ENCODE data around the gene HTT.
A peak's percentile ranks its signal among the peaks of the same experiment; 100 is the strongest.

Gene HTT

DNA sequence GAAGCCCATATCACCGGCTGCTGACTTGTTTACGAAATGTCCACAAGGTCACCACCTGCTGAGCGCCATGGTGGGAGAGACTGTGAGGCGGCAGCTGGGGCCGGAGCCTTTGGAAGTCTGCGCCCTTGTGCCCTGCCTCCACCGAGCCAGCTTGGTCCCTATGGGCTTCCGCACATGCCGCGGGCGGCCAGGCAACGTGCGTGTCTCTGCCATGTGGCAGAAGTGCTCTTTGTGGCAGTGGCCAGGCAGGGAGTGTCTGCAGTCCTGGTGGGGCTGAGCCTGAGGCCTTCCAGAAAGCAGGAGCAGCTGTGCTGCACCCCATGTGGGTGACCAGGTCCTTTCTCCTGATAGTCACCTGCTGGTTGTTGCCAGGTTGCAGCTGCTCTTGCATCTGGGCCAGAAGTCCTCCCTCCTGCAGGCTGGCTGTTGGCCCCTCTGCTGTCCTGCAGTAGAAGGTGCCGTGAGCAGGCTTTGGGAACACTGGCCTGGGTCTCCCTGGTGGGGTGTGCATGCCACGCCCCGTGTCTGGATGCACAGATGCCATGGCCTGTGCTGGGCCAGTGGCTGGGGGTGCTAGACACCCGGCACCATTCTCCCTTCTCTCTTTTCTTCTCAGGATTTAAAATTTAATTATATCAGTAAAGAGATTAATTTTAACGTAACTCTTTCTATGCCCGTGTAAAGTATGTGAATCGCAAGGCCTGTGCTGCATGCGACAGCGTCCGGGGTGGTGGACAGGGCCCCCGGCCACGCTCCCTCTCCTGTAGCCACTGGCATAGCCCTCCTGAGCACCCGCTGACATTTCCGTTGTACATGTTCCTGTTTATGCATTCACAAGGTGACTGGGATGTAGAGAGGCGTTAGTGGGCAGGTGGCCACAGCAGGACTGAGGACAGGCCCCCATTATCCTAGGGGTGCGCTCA, 165.8 kb downstream of the HTT start:
- DNase-seq = no peak

DNA sequence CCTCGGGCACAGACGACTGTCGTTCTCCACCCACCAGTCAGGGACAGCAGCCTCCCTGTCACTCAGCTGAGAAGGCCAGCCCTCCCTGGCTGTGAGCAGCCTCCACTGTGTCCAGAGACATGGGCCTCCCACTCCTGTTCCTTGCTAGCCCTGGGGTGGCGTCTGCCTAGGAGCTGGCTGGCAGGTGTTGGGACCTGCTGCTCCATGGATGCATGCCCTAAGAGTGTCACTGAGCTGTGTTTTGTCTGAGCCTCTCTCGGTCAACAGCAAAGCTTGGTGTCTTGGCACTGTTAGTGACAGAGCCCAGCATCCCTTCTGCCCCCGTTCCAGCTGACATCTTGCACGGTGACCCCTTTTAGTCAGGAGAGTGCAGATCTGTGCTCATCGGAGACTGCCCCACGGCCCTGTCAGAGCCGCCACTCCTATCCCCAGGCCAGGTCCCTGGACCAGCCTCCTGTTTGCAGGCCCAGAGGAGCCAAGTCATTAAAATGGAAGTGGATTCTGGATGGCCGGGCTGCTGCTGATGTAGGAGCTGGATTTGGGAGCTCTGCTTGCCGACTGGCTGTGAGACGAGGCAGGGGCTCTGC, 166.5 kb downstream of the HTT start:
- no peak for DNase-seq

DNA sequence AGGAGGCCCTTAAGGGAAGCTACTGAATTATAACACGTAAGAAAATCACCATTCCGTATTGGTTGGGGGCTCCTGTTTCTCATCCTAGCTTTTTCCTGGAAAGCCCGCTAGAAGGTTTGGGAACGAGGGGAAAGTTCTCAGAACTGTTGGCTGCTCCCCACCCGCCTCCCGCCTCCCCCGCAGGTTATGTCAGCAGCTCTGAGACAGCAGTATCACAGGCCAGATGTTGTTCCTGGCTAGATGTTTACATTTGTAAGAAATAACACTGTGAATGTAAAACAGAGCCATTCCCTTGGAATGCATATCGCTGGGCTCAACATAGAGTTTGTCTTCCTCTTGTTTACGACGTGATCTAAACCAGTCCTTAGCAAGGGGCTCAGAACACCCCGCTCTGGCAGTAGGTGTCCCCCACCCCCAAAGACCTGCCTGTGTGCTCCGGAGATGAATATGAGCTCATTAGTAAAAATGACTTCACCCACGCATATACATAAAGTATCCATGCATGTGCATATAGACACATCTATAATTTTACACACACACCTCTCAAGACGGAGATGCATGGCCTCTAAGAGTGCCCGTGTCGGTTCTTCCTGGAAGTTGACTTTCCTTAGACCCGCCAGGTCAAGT, 167.5 kb downstream of the HTT start:
- DNase-seq = no peak

DNA sequence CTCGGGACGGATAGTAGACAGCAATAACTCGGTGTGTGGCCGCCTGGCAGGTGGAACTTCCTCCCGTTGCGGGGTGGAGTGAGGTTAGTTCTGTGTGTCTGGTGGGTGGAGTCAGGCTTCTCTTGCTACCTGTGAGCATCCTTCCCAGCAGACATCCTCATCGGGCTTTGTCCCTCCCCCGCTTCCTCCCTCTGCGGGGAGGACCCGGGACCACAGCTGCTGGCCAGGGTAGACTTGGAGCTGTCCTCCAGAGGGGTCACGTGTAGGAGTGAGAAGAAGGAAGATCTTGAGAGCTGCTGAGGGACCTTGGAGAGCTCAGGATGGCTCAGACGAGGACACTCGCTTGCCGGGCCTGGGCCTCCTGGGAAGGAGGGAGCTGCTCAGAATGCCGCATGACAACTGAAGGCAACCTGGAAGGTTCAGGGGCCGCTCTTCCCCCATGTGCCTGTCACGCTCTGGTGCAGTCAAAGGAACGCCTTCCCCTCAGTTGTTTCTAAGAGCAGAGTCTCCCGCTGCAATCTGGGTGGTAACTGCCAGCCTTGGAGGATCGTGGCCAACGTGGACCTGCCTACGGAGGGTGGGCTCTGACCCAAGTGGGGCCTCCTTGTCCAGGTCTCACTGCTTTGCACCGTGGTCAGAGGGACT, 168.8 kb downstream of the HTT start:
- peak; percentile 51 to 82 for DNase-seq

DNA sequence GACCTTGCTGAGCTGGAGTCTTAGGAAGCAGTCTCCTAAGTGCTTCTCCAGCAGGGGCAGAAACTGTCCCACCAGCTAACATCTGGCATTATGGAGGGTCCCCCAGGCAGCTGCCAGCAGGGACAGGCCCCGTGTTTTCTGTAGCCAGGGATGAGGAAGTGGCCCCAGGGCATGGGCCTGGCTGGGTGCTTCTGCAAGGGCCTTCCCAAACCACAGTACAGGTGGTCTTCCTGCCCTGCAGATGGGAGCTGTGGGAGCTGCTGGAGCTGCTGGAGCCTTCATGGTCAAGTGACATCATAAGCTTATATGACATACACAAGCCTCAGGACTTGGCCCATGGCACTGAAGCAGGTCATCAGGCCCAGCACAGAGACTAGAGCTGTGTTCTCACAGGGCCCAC, 169.5 kb downstream of the HTT start:
- DNase-seq = no peak

DNA sequence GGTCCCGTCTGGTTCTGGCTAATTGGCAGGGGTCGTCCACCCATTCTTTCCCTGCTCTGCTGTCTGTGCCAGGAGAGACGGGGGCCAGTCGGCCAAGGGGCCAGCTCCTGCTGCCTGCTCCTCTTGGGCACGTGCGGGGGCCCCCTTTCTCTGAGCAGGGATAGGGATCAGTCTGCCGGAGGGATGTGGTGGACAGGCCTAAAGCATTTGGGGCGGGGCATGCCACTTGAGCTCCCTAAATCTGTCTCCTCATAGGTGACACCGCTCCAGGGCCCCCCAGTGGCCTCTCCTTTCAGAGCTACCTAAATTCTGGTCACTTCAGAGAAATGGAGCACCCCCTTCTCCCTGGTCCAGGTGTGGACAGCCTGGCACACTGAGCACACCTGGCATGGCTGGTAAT, 170.3 kb downstream of the HTT start:
- DNase-seq = no peak

DNA sequence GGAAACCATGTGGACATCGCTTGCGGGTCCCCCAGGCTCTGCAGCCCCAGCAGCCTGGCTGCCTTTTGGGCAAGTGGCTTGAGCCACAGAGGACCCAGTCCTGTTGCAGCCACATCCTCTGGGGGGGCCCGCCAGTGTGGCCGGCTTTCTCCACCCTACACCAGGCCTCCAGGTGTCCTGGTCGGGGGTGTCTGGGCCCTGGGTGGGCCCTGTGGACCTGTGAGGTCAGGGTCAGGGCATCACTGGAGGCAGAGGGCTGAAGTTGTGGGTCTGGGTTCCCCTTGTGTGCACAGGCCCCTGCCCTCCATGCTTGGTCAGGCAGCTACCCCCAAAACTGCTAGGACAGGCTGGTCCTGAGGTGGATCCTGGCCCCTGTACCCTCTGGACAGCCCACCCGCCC, 171.2 kb downstream of the HTT start:
- no peak for DNase-seq

DNA sequence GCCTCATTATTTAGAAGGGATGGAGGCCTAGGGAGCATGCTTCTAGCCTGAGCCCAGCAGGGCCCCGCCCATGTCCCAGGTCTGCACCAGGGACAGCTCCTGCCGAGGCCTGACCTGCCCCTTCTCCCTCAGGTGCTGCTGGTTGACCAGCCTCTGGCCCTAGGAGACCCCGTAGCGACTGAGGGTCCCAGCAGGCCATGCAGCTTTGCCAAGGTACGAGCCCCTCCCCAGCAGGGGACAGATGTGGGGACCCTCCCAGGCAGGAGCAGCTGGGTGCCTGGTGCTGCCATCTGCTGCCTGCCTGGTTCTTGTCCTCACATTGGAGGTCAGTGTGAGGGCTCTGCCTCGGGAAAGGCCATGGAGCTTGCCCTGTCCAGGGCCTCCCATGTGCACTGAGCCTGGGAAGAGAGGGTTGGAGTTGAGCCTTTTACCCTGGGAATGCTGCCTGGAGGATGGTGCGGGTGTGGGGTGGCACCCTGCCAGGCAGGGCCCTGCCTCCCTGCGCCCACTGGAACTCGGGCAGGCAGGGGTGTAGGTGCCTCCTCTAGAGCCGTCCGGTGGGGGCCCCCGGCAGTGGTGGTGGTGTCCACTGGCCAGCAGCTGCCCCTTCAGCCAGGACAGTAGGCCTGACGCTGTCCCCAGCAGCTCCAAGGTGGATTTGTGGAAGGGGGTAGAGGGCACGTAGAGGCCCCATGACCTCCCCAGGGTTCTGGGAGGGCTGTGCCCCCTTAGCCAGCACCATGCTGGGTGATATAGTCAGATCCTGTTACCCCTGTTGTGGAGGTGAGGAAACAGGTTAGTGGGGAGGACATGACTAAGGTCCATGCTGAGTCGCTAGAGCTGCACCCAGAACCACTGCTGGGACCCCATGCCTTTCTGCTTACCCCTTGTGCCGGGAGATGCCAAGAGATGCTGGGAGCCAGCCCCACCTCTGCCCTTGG, 172.2 kb downstream of the HTT start:
- no peak for DNase-seq

DNA sequence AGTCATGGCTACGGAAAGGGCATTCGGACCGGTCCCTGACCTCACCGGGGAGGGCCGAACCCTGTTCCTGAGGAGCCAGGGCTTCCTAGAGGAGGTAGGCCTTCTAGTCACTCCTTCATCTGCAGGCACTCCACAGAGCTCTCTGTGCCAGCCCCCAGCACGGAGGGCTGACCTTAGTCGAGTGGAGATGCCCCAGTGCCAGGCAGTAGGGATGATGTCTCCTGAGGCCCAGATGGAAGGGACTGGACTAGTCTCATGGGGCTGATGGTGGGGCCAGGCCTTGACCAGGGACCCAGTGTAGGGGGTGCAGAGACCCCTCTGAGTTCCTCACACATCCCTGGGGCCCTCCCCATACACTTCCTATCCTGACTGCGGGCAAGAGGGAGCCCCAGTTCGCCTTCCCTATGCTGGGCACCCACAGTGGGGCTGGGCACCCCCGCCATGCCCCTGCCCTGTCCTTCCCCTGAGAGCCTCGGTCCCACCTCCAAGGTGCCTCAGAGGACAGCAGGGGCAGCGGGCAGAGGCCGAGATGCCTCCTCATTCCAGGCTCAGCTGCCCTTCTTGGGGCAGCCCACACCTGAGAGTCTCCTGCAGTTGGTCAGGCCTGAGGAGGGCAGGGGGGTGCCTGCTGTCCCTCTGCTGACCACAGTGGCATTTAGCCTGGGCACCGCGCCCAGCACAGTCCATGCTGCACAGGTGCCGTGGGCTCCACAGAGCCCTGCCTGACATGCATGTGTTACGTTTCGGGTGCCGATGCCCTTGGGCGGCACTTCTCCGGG, 173.1 kb downstream of the HTT start:
- no peak for DNase-seq

DNA sequence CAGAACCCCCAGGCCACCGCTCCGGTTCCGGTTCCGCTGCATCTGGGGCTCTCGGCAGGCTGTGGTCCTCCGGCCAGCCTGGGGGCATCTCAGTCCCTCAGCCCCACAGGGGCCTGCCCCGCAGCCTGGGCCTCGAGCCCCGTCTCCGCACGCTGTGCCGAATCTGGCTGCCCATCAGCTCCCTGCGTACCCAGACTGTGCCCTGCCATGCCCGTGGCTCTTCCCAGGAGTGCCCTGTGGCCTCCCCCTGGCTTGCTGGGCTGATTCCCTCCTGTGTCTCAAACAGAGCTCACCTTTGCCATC, 173.6 kb downstream of the HTT start:
- DNase-seq = no peak

DNA sequence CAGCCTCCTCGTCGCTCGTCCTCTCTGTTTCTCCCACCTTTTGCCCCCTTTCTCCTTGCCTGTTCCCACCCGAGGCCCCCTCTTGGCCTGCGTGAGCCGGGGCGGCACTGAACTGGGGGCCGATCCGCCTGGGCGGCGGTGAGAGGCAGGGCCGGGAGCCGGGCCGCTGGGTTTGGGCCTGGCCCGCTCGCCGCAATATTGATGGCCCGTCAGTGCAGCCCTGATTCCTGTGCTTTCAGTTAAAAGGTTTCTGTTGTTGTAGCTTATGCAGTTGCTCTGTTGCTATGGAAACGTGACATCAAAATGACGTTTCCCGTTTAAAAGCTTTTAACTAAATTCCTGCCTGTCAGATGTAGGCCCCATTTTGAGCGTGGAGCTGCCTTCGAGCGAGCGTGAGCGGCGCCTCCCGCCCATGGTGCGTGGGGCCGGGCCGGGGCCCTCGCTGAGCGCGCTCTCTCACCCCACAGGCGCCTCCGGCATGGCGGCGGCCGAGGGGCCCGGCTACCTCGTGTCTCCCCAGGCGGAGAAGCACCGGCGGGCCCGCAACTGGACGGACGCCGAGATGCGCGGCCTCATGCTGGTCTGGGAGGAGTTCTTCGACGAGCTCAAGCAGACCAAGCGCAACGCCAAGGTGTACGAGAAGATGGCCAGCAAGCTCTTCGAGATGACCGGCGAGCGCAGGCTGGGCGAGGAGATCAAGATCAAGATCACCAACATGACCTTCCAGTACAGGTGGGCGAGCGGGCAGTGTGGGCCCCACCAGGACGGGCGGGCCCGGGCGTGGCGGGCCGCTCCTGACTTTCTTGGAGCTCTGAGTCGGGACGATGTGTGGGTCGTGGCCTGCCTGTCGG, 174.6 kb downstream of the HTT start, which contains the start of gene MSANTD1:
TSS of gene MSANTD1 (plus strand) at position 349 of the 851 bp plus-strand sequence. CDS start at position 413, 64 bp downstream.
- DNase-seq = no peak

DNA sequence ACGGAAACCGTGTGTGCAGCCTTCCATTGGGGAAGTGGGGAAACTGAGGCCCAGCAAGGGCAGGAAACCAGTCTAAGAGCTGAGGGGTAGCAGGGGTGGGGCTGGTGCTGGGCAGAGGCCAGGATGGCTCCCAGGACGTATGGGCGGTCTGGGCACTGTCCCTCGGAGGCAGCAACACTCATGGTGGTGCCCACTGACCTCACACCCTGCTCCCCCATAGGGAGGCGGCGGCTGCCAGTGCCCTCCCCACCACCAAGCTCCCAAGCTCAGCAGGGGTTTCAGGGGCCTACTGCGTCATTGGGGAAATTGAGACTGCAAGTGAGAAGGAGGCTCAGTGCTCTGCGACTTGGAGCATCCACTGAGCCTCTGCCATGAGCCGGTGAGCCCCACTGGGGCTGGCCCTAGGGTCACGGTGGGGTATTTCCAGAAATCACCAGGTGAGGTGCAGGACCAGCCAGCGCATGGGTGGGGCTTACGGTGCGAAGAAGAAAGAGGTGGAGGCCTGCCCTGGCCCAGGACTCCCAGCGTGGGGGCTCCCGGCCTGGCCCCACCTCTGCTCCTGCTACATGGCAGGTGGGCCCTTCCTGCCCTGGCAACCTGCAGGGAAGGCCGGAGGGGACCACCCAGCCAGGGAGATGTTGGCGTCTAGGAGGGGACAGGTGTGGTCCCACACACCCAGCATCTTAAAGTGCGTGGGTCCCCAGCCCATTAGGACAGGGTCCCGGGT, 175.4 kb downstream of the HTT start:
- DNase-seq = no peak

DNA sequence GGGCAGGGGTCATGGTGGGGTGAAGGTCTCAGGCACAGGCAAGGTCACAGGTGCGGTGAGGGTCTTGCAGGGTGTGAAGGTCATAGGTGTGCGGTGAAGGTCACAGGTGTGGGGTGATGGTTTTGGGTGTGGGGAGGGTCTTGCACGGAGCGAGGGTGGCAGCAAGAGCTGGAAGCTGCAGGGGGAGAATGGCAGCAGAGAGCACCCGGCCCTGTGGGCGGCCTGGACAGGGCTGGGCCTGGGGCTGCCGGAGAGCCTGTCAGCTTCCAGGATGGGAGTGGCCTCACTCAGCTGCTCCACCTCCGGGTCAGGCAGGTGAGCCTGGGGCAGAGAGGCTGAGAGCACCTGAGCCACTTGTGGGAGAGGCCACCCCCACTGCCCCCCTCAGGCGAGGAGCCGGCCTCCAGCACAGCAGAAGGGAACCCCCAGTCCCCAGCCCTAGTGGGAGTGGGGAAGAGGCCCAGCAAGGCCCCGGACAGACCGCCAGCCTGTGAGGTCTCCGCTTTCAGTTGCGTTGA, 176.0 kb downstream of the HTT start:
- DNase-seq = peak in 1 of 2 experiments; percentile 69

DNA sequence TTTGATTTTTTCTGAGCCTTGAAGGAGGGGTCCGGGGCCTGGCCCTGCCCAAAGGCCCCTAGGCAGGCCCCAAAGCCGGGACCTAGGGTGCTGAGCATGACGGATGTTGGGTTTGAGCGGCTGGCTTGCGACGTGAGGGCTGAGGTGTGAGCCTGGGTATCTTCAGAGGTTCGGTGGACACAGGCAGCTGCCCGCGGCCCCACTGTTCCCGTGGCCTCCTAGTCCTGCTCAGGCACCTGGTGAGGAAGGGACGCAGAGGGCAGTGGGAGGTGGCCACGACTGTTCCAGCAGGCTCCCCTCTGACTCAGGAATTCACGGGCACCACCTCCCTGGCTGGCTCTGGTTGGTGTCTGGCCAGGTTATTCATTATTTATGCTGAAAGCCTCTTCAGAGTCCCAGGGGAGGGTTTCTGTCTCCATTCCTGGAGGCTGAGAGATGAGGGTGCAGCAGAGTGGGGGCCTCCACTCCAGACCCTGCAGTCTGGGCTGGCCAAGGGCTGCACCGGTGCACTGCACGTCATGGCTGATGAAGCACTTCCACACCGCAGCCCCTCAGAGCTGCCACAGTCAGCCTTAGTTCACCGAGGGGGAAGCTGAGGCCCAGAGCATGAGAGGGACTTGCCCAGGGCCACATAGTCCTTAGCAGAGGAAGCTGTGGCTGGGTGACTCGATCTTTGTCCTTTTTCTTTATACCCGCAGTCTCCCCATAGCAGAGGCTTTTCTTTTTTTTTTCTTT, 176.6 kb downstream of the HTT start:
- peak in 1 of 2 experiments; percentile 49 for DNase-seq

DNA sequence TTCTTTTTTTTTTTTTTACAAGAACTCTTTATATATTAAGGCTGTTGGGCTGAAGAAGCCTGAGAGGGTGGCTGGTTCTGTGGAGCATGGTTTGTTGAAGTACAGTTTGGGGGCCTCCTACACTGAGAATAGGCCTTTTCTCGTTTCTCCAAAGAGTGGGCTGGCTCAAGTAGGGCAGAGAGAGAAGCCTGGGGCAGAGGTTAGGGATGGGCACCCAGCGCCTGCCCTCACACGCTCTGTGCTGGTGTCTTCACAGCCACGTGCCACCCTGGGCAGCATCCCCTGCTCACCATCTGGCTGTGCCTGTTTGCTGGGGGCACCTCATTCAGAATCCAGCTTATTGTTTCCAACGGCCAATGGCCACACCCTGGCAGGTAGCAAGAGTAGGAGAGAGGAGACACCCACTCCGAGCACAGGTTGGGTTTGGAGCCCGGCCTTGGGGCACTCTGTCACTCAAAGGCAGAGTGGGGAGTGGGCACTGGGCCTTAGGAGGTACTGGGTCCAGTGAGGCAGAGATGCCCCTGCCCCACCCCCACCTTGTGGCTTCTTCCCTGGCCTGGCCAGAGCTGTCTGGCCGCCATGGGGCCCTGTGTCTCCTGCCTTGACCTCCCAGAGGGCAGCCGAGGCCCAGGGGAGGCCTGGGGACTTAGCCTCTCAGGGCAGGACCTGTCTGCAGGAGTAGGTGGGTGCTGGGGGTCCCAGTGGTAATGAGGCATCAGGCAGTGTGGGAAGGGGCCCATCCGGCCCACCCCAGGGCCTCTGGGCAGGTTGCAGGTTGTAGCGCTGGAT, 177.4 kb downstream of the HTT start:
- no peak for DNase-seq

DNA sequence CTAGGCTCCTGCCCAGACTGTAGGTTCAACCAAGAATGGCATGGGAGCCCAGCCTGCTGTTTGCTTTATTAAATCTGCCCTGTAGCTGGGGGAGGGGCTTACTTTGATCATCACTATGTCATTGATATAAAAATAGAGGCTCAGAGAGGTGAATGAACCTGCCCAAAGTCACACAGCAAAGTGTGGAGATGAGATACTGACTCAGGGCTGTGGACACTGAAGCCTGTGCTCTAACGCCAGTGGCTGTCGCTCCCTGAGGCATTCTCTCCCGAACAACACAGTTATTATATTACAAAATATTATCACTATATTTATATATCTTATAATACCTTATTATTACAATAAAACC, 178.0 kb downstream of the HTT start:
- no peak for DNase-seq

DNA sequence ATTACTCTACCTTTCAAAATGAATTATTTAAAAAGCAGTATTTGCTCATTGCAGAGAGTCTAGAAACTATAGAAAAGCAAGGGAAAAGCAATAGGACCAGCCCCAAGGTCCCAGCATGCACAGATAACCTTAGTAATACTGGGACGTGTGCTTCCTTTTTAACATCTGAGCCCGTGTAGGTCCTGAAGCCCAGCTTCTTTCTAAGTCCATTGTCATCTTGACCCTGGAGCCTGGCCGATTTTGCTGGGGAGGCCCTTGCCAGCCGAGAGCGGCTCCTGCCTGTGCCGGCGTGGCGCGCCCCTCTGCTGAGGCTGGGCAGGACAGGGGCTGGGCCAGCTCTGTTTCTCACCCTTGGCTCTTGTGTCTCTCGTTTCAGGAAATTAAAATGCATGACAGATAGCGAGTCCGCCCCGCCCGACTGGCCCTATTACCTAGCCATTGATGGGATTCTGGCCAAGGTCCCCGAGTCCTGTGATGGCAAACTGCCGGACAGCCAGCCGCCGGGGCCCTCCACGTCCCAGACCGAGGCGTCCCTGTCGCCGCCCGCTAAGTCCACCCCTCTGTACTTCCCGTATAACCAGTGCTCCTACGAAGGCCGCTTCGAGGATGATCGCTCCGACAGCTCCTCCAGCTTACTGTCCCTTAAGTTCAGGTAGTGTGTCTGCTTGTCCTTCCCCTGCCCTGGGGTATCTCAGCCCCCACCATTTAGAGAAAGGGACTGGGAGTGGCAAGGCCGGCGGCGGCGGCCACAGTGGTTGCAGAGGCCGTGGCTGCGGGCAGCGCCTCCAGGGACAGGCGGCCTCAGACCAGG, 178.6 kb downstream of the HTT start:
- DNase-seq = no peak
